ENCODE measurements around the gene ING5.

The ING5 gene

GRCh38 chr2:241670333-241671110, 31.3 kb upstream of the ING5 start:
- no peak overlapping the region for H3K9ac ChIP-seq
- no peaks in the 10 kb centered on the region; the same call in 1 of the 2 replicates for H3K36me3 ChIP-seq (ENCODE audit: insufficient read depth)
- no peak overlapping the region for H3K4me2 ChIP-seq
- H3K27ac ChIP-seq: no peak overlapping the region
- peaks cover 13% of the 10 kb centered on the region for H3K4me1 ChIP-seq (ENCODE audit: low read depth, poor library complexity, severe bottlenecking)
- H3K27me3 ChIP-seq (ENCODE audit: insufficient read depth, low read depth): no peaks in the 10 kb centered on the region
- no peak for TF ChIP-seq CTCF (conservative IDR thresholded peaks at IDR 0.05; ENCODE audit: low read depth, low read length)
- no peak overlapping the region for H3K4me3 ChIP-seq (IDR thresholded peaks at IDR 0.05; ENCODE audit: insufficient read depth, low read depth, low read length)
- no peaks in the 10 kb centered on the region for H4K20me1 ChIP-seq (ENCODE audit: insufficient read depth)
- no peaks in the 10 kb centered on the region for H3K79me2 ChIP-seq (ENCODE audit: insufficient read depth, low read depth)
- no peak overlapping the region for H2AFZ ChIP-seq (ENCODE audit: low read depth)

- H3K4me1 ChIP-seq (ENCODE audit: low read depth, poor library complexity, severe bottlenecking): peaks cover 13% of the 10 kb centered on the region
- H3K4me3 ChIP-seq (IDR thresholded peaks at IDR 0.05; ENCODE audit: insufficient read depth, low read depth, low read length): no peak overlapping the region
- no peaks in the 10 kb centered on the region for H3K79me2 ChIP-seq (ENCODE audit: insufficient read depth, low read depth)
- H3K4me2 ChIP-seq: no peak overlapping the region
- H3K9ac ChIP-seq: no peak overlapping the region
- no peaks in the 10 kb centered on the region; the same call in 1 of the 2 replicates for H3K36me3 ChIP-seq (ENCODE audit: insufficient read depth)
- TF ChIP-seq CTCF (conservative IDR thresholded peaks at IDR 0.05; ENCODE audit: low read depth, low read length): no peak
- no peaks in the 10 kb centered on the region for H3K27me3 ChIP-seq (ENCODE audit: insufficient read depth, low read depth)
- H3K27ac ChIP-seq: no peak overlapping the region
- H4K20me1 ChIP-seq (ENCODE audit: insufficient read depth): no peaks in the 10 kb centered on the region
- H2AFZ ChIP-seq (ENCODE audit: low read depth): no peak overlapping the region
These were observed 30.2 kb upstream of the ING5 start for GRCh38 chr2:241671457-241672240.

- no peaks in the 10 kb centered on the region for H3K36me3 ChIP-seq (ENCODE audit: insufficient read depth)
- H3K4me2 ChIP-seq: no peak overlapping the region
- H4K20me1 ChIP-seq (ENCODE audit: insufficient read depth): no peaks in the 10 kb centered on the region
- H3K27me3 ChIP-seq (ENCODE audit: insufficient read depth, low read depth): no peaks in the 10 kb centered on the region
- H3K4me3 ChIP-seq (IDR thresholded peaks at IDR 0.05; ENCODE audit: insufficient read depth, low read depth, low read length): no peak overlapping the region
- no peaks in the 10 kb centered on the region for H3K79me2 ChIP-seq (ENCODE audit: insufficient read depth, low read depth)
- no peak overlapping the region for H3K9ac ChIP-seq
- peaks cover 13% of the 10 kb centered on the region for H3K4me1 ChIP-seq (ENCODE audit: low read depth, poor library complexity, severe bottlenecking)
- no peak overlapping the region for H3K27ac ChIP-seq
- no peak overlapping the region for H2AFZ ChIP-seq (ENCODE audit: low read depth)
- TF ChIP-seq CTCF (conservative IDR thresholded peaks at IDR 0.05; ENCODE audit: low read depth, low read length): no peak
These were observed 29.3 kb upstream of the ING5 start for GRCh38 chr2:241672243-241673188.

GRCh38 chr2:241673189-241673663, 28.6 kb upstream of the ING5 start:
- H3K27ac ChIP-seq: no peak overlapping the region
- H3K79me2 ChIP-seq (ENCODE audit: insufficient read depth, low read depth): no peaks in the 10 kb centered on the region
- no peaks in the 10 kb centered on the region for H3K27me3 ChIP-seq (ENCODE audit: insufficient read depth, low read depth)
- H4K20me1 ChIP-seq (ENCODE audit: insufficient read depth): no peaks in the 10 kb centered on the region
- H3K4me1 ChIP-seq (ENCODE audit: low read depth, poor library complexity, severe bottlenecking): peaks cover 13% of the 10 kb centered on the region
- H3K4me2 ChIP-seq: no peak overlapping the region
- H2AFZ ChIP-seq (ENCODE audit: low read depth): no peak overlapping the region
- no peak overlapping the region for H3K4me3 ChIP-seq (IDR thresholded peaks at IDR 0.05; ENCODE audit: insufficient read depth, low read depth, low read length)
- H3K9ac ChIP-seq: no peak overlapping the region
- no peak for TF ChIP-seq CTCF (conservative IDR thresholded peaks at IDR 0.05; ENCODE audit: low read depth, low read length)
- H3K36me3 ChIP-seq (ENCODE audit: insufficient read depth): no peaks in the 10 kb centered on the region
